Upper lobe of left lung (tissue), 6 donors: ENCODE results near the gene NAA50. TPM values are rescaled to one million over a fixed set of nuclear protein-coding genes. Genes with fewer than 3 reads are reported as not detected.

Experiments
- ATAC-seq, 2 donors: fragments of 200-7000 bp; cut with Tn5 transposase; one replicate each; pipeline ENCODE4 v1.9.1; 2022; ENCODE audit warnings: mild to moderate bottlenecking in 2 of 2, moderate library complexity in 2 of 2; ENCODE audit not compliant: low FRiP score in 2 of 2
- DNase-seq, 2 donors: peaks; one replicate each; pipeline ENCODE4 v3.0.0-alpha.2; 2019 to 2020
- H3K27ac ChIP-seq, 4 donors: fragments of 200-600 bp; sonication (generic); one replicate each; pipeline ENCODE4 v1.5.1; 2016 to 2019
- H3K27me3 ChIP-seq, 4 donors: fragments of 200-600 bp; sonication (generic); one replicate each; pipeline ENCODE4 v1.5.1; 2017 to 2019
- H3K36me3 ChIP-seq, 4 donors: fragments of 200-600 bp; sonication (generic); one replicate each; pipeline ENCODE4 v1.5.1; 2016 to 2019
- H3K4me1 ChIP-seq, 4 donors: fragments of 200-600 bp; sonication (generic); one replicate each; pipeline ENCODE4 v1.5.1; 2018 to 2019
- H3K4me3 ChIP-seq, 4 donors: fragments of 200-600 bp; sonication (generic); one replicate each; pipeline ENCODE4 v1.5.1; 2017 to 2019; ENCODE audit warnings: mild to moderate bottlenecking in 2 of 4, moderate library complexity in 1 of 4
- H3K9me3 ChIP-seq, 4 donors: fragments of 200-600 bp; sonication (generic); one replicate each; pipeline ENCODE4 v1.5.1; 2018 to 2019
- EP300 ChIP-seq, 4 donors: sonication (generic); formaldehyde crosslinking; IDR thresholded peaks; one replicate each; pipeline ENCODE4 v1.5.1; 2017; ENCODE audit warnings: antibody characterized with exemption in 4 of 4, control low read depth in 2 of 4
- POLR2A ChIP-seq, 4 donors: fragments of 450-650 bp; IDR thresholded peaks; one replicate each; pipeline ENCODE4 v1.5.1; 2016 to 2017; ENCODE audit warnings: antibody characterized with exemption in 4 of 4, mild to moderate bottlenecking in 2 of 4
- POLR2AphosphoS5 ChIP-seq, 2 donors: sonication (generic); formaldehyde crosslinking; IDR thresholded peaks; one replicate each; pipeline ENCODE4 v1.5.1; 2017; ENCODE audit warnings: antibody characterized with exemption in 2 of 2
- WGBS, 2 donors: methylation state at CpG; one replicate each; pipeline ENCODE4 v1.1.5; 2017 to 2018; 5-methylcytosine and 5-hydroxymethylcytosine counted together
- total RNA-seq, 6 donors: library from RNA; depleted of rRNA in 4 of 6; stranded (reverse); fragments of >200 nt in 4 of 6; gene quantifications; one replicate each; pipeline versions ENCODE4 v1.1.0 to v1.2.1, GENCODE V29; 2016 to 2021
- TF ChIP-seq, protein P1 (sequence below), 6 experiments: fragments of 450-650 bp in 4 of 6; fragments of 200-600 bp in 2 of 6; sonication (generic) in 2 of 6; IDR thresholded peaks; one replicate each; pipeline ENCODE4 v1.5.1; 2016 to 2019; ENCODE audit warnings: antibody characterized with exemption in 6 of 6
- donor health status: DM: no; HTN: no; CAD: no; lungs with moderate emphysema.
- donor health status: DM: no; HTN: yes; CAD: no; lungs with severe emphysema.

NAA50 gene
- total RNA-seq, 6 donors from 2014 or later, result 75.7 to 187 (median 84.9) TPM

DNA sequence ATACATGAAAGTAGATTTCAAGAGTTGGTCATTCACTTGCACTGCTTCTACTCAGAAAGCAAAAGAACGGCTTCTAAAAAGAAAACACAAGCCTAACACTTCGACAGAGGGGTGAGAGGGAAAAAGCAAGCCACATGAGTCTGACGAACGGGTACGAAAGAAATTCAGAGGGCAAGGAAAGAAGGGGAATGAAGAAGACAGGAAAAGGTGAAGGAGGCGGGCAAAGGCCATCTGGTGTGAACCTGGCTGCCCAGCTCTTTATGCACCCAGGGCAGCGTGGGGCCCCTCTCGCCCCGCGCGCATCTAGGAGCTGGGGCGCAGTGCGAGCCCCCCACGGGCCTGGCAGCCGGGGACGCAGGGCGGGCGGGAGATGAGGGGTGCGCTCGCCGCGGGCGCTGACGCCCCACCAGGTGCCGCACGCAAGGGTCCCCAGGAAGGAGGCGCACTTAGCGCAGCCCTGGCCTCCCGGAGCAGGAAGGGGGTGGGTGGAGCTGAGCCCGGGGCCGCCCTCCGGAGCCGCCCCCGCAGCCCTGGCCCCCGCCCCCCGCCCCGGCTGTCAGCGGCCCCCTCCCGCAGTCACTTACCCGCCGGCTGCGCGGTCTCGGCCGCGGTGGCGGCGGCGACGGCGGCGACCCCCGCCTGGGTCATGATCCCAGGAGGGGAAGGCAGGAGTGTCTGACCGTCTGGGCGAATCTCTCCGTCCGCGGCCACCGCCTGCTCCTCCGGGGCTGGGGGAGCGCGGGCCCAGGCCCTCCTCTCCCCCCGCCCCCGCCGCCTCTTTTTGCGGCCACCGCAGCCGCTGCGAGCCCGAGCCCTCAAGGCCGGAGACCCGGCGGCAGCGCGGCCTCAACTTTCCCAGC is 50.0 kb downstream of the NAA50 start, which contains the start of gene USF3:
Gene USF3, minus strand, starts transcription at position 857 of the 860 bp plus-strand sequence. CDS start 21,764 bp downstream, outside the sequence.
- Histone ChIP-seq H3K4me1 (peaks cover 9 to 37% (median 23%) of the 10 kb centered on the region in 4 donors), H3K27ac (peak within 1 kb of the TSS; percentile 99 to 100 (median 99)), H3K27me3 (no peaks in the 10 kb centered on the region), H3K4me3 (peak within 1 kb of the TSS; percentile 92 to 99 (median 98)), H3K36me3 (no peaks in the 10 kb centered on the region), H3K9me3 (no peaks in the 10 kb centered on the region)
- ATAC-seq (peak; percentile 84 to 94), DNase-seq (peak; percentile 85 to 95)
- TF ChIP-seq POLR2AphosphoS5 (IDR thresholded peaks at IDR 0.05) (peak; percentile 45 to 49), POLR2A (IDR thresholded peaks at IDR 0.05) (peak in 2 of 4 donors; percentile 54 to 72)
- TF ChIP-seq, protein P1, sequence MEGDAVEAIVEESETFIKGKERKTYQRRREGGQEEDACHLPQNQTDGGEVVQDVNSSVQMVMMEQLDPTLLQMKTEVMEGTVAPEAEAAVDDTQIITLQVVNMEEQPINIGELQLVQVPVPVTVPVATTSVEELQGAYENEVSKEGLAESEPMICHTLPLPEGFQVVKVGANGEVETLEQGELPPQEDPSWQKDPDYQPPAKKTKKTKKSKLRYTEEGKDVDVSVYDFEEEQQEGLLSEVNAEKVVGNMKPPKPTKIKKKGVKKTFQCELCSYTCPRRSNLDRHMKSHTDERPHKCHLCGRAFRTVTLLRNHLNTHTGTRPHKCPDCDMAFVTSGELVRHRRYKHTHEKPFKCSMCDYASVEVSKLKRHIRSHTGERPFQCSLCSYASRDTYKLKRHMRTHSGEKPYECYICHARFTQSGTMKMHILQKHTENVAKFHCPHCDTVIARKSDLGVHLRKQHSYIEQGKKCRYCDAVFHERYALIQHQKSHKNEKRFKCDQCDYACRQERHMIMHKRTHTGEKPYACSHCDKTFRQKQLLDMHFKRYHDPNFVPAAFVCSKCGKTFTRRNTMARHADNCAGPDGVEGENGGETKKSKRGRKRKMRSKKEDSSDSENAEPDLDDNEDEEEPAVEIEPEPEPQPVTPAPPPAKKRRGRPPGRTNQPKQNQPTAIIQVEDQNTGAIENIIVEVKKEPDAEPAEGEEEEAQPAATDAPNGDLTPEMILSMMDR (IDR thresholded peaks at IDR 0.05), result no peak
- WGBS, 2 donors, result 0 to 1% methylated on average over 21 to 33 of the region's 75 CpGs

DNA sequence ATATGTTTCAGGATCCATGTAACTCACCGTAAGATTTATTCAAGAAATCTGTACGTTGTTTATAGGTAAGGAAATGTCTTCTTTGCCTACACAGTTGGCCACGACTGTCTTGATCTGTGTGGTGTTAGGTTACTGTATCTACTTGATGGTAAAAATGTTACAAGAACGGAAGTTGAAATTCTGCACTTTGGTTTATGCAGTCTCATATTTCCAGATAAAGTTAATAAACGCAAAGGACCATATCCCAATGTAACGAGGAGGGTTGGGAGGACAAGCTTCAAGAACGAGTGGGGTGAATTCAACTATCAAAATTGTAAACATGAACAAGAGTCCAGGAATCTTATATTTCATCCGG is 50.6 kb downstream of the NAA50 start:
- peak overlapping the region; percentile 92 to 99 (median 98) for H3K4me3 ChIP-seq
- no peaks in the 10 kb centered on the region for H3K36me3 ChIP-seq
- no peaks in the 10 kb centered on the region for H3K27me3 ChIP-seq
- DNase-seq, result no peak
- no peak for TF ChIP-seq EP300 (IDR thresholded peaks at IDR 0.05)
- no peak for TF ChIP-seq POLR2A (IDR thresholded peaks at IDR 0.05)
- TF ChIP-seq POLR2AphosphoS5 (IDR thresholded peaks at IDR 0.05), result no peak
- TF ChIP-seq, protein P1 (IDR thresholded peaks at IDR 0.05), result no peak
- WGBS, 2 donors, result 16 to 20% methylated on average over 8 of the region's 8 CpGs
- peaks cover 9 to 37% (median 23%) of the 10 kb centered on the region in 4 donors for H3K4me1 ChIP-seq
- no peaks in the 10 kb centered on the region for H3K9me3 ChIP-seq
- H3K27ac ChIP-seq, result peak overlapping the region; percentile 99 to 100 (median 99)
- ATAC-seq, result no peak

DNA sequence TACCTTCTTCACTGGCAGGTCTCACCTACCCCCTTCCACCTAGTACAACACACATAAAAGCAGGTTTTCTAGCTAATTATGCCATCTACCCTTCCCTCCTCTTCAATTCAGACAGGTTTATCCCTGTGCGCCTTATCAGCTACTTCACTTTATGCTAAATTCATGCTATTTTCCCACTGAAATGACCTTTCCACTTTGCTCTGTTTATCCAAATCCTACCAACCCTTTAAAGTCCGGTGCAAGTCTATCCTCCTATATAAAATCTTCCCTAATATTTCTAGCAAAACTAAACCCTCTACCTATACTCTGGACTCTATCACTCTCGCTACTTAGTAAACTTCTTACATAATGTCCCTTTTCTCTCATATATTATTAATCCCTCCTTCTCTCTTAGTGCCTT is 55.6 kb downstream of the NAA50 start:
- H3K9me3 ChIP-seq, result no peaks in the 10 kb centered on the region
- ATAC-seq, result no peak
- no peak overlapping the region for H3K27ac ChIP-seq
- no peak for DNase-seq
- H3K4me3 ChIP-seq, result no peak overlapping the region
- no peak for TF ChIP-seq EP300 (IDR thresholded peaks at IDR 0.05)
- H3K27me3 ChIP-seq, result no peaks in the 10 kb centered on the region
- H3K4me1 ChIP-seq, result peaks cover 18 to 23% (median 20%) of the 10 kb centered on the region in 4 donors
- WGBS, 2 donors, result 93 to 97% methylated on average over 3 of the region's 3 CpGs
- no peaks in the 10 kb centered on the region for H3K36me3 ChIP-seq

DNA sequence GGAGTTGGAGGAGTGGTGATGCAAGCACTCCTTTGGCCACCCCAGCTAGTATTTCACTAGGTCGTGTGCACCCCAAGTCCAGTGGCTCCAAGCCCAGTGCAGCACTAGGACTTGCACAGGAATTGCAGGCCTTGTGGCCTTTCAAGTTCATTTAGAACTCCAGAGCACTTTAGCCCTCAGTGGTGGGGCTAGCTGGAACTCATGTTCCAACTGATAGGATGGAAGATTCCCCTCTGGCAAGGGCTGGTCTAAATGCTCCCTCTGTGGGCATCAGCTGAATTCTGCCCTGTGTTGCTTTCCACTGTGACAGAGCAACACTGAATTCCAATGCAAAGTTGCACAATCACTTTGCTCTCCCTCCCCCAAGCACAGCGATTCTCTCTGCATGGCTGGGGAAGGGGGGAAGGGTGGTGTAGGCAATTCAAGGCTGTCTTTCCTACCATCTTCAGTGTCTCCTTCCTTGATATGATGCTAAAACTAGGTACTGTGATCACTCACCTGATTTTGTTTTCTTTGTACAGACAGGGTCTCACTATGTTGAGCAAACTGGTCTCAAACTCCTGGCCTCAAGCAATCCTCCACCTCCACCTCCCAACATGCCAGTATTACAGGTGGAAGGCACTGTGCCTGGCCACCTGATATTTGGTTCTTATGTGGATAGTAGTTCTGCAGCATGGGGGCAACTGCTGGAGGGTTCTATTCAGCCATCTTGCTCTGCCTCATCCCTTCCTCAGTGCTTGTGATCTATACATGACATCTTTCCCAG is 59.9 kb downstream of the NAA50 start:
- 49 to 50% methylated on average over 2 of the region's 2 CpGs for WGBS, 2 donors
- DNase-seq, result no peak
- no peak overlapping the region for H3K27ac ChIP-seq
- no peak overlapping the region for H3K4me3 ChIP-seq
- ATAC-seq, result peak; percentile 43 to 51
- peaks cover 0 to 11% (median 9%) of the 10 kb centered on the region in 4 donors for H3K4me1 ChIP-seq
- H3K27me3 ChIP-seq, result no peaks in the 10 kb centered on the region
- H3K9me3 ChIP-seq, result no peaks in the 10 kb centered on the region
- TF ChIP-seq POLR2AphosphoS5 (IDR thresholded peaks at IDR 0.05) (no peak), EP300 (IDR thresholded peaks at IDR 0.05) (no peak), POLR2A (IDR thresholded peaks at IDR 0.05) (no peak)
- TF ChIP-seq, protein P1 (IDR thresholded peaks at IDR 0.05), result no peak
- H3K36me3 ChIP-seq, result no peaks in the 10 kb centered on the region

DNA sequence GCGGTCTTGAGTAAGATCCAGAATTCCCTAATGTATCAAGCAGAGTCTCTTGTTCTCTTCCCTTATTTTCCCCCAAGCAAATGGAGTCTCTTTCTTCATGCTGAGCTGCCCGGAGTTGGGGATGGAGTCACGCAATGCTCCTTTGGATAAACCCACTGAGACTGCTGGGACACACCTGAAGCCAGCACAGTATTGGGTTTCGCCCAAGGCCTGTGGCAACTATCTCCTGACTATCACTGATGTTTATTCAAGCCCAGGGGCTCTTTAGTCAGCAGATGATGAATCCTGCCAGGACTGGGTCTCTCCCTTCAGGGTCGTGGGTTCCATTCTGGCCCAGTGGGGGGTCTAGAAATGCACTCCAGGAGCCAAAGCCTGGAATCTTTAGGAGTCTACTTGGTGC is 60.9 kb downstream of the NAA50 start:
- no peak for ATAC-seq
- no peaks in the 10 kb centered on the region for H3K9me3 ChIP-seq
- H3K4me3 ChIP-seq, result no peak overlapping the region
- H3K27ac ChIP-seq, result no peak overlapping the region
- H3K27me3 ChIP-seq, result no peaks in the 10 kb centered on the region
- DNase-seq, result no peak
- TF ChIP-seq, protein P1 (IDR thresholded peaks at IDR 0.05), result no peak
- TF ChIP-seq POLR2AphosphoS5 (IDR thresholded peaks at IDR 0.05) (no peak), EP300 (IDR thresholded peaks at IDR 0.05) (no peak), POLR2A (IDR thresholded peaks at IDR 0.05) (no peak)
- H3K4me1 ChIP-seq, result peaks cover 0 to 11% (median 9%) of the 10 kb centered on the region in 4 donors
- H3K36me3 ChIP-seq, result no peaks in the 10 kb centered on the region
- WGBS, 2 donors, result 89 to 96% methylated on average over 5 of the region's 5 CpGs
